ENCODE data around the gene PSMD3.

- no peak for TF ChIP-seq MAX (IDR thresholded peaks at IDR 0.05)
- no peak for TF ChIP-seq EP300 (IDR thresholded peaks at IDR 0.05; ENCODE audit: borderline replicate concordance)
- peak; percentile 45 for TF ChIP-seq RAD21 (IDR thresholded peaks at IDR 0.05; ENCODE audit: low read depth)
- no peak for TF ChIP-seq TCF12 (IDR thresholded peaks at IDR 0.05; ENCODE audit: low read depth)
- no peak for TF ChIP-seq EGR1 (IDR thresholded peaks at IDR 0.05)
- TF ChIP-seq, protein P1, sequence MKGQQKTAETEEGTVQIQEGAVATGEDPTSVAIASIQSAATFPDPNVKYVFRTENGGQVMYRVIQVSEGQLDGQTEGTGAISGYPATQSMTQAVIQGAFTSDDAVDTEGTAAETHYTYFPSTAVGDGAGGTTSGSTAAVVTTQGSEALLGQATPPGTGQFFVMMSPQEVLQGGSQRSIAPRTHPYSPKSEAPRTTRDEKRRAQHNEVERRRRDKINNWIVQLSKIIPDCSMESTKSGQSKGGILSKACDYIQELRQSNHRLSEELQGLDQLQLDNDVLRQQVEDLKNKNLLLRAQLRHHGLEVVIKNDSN (IDR thresholded peaks at IDR 0.05), result no peak
- TF ChIP-seq, protein P2, sequence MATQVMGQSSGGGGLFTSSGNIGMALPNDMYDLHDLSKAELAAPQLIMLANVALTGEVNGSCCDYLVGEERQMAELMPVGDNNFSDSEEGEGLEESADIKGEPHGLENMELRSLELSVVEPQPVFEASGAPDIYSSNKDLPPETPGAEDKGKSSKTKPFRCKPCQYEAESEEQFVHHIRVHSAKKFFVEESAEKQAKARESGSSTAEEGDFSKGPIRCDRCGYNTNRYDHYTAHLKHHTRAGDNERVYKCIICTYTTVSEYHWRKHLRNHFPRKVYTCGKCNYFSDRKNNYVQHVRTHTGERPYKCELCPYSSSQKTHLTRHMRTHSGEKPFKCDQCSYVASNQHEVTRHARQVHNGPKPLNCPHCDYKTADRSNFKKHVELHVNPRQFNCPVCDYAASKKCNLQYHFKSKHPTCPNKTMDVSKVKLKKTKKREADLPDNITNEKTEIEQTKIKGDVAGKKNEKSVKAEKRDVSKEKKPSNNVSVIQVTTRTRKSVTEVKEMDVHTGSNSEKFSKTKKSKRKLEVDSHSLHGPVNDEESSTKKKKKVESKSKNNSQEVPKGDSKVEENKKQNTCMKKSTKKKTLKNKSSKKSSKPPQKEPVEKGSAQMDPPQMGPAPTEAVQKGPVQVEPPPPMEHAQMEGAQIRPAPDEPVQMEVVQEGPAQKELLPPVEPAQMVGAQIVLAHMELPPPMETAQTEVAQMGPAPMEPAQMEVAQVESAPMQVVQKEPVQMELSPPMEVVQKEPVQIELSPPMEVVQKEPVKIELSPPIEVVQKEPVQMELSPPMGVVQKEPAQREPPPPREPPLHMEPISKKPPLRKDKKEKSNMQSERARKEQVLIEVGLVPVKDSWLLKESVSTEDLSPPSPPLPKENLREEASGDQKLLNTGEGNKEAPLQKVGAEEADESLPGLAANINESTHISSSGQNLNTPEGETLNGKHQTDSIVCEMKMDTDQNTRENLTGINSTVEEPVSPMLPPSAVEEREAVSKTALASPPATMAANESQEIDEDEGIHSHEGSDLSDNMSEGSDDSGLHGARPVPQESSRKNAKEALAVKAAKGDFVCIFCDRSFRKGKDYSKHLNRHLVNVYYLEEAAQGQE (IDR thresholded peaks at IDR 0.05; ENCODE audit: low read depth), result no peak
- no peak for TF ChIP-seq ZBTB7A (IDR thresholded peaks at IDR 0.05; ENCODE audit: low read depth)
These were observed 58.4 kb downstream of the PSMD3 start for GRCh38 chr17:40038882-40039513.

Measured in Ishikawa (cell line).